GM12801 (cell line): ENCODE data around the gene COMMD7.

Source experiments
- CTCF ChIP-seq: IDR thresholded peaks from one replicate; pipeline ENCODE4 v1.5.1; 2011; ENCODE audit warnings: control low read depth; ENCODE audit not compliant: insufficient read length; ENCODE audit errors: extremely low read depth

The COMMD7 gene

DNA sequence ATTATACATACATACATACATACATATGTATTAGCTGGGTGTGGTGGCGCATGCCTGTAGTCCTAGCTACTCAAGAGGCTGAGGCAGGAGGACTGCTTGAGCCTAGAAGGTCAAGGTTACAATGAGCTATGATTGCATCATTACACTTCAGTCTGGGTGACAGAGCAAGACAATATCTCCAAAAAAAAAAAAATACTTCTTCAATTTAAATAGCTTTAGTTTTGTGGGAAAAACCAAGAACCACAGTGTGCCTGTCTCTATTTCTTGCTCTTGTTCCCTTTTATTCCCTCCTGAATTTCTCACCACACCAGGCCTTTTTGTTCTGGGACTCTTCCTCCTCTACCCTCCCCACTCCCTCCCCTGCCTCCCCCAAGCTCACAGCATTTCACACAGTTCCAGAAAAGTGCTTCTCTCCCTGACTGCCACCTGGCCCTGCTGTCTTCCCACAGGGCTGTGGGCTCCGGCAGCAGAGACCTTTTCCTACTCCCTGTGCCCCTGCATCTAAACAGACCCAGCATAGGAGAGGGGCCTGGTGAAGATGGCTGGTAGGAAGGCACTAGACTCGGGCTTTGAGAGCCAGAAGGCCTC lies 70.8 kb downstream of the COMMD7 start:
- no peak for TF ChIP-seq CTCF

DNA sequence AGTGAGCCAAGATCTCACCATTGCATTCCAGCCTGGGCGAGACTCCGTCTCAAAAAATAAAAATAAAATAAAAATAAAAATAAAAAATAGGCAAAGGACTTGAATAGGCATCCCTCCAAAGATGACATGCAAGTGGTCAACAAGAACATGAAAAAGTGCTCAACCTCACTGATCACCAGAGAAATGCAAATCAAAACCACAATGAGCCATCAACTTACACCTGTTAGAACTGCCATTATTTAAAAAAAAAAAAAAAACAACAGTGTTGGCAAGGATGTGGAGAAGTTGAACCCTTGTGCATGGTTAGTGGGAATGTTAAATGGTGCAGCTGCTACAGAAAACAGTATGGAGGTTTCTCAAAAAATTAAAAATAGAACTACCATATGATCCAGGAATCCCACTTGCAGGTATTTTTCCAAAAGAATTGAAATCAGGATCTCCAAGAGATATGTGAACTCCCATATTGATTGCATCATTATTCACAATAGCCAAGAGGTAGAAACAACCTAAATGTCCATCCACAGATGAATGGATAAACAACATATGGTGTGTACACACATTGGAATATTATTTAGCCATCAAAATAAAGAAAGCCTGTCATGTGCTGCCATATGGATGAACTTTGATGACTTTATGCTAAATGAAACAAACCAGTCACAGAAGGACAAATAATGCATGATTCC lies 72.4 kb downstream of the COMMD7 start:
- TF ChIP-seq CTCF = no peak

- TF ChIP-seq CTCF = no peak
These were observed 76.2 kb downstream of the COMMD7 start for GRCh38 chr20:32667027-32667426.

- no peak for TF ChIP-seq CTCF
These were observed 78.5 kb downstream of the COMMD7 start for GRCh38 chr20:32664678-32665159.

- no peak for TF ChIP-seq CTCF
These were observed 79.1 kb downstream of the COMMD7 start for GRCh38 chr20:32664012-32664677.

DNA sequence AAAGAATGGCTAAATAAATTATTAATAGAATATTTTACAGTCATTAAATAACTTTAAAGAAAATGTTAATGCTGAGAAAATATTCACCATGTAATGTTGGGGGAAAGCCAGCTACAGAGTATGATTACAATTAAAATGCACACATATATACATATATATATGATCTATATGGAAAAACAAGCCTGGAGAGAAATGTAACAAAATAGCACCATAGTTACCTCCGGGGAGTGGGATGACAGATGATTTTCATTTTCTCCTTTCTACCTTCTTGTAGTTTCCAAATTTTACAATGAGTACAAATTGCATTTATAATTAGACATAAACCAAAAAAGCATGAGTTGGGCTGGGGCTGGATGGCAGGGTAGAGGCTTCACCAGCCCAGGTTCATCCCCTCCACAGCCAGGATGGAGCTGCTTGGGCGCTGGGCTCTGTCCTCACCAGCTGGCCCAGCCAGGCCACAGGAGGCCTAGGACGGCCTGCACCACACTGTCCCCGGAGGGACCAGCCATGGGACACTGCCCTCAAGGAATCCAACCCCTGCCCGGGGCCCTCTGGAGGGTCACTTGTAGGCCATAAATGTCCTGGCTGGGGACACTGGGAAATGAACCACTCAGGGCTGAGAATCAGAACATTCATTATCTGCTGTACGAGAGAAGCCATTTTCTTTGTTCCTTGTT lies 79.8 kb downstream of the COMMD7 start:
- no peak for TF ChIP-seq CTCF

- no peak for TF ChIP-seq CTCF
These were observed 81.3 kb downstream of the COMMD7 start for GRCh38 chr20:32661820-32662528.
